Left kidney (tissue), 2 donors: Measurements from ENCODE around the gene ZNF768. TPM values are rescaled to one million over a fixed set of nuclear protein-coding genes. Genes with fewer than 3 reads are reported as not detected.
"Not testable (repeated sequence)": the region's sequence is repeated elsewhere in the genome, so short reads cannot be mapped to it uniquely, and the experiment has no call there.

ENCODE experiments used
- DNase-seq: peaks from one replicate; pipeline ENCODE4 v3.0.0-alpha.2; 2013
- polyA plus RNA-seq: library from polyadenylated mRNA; unstranded; fragments of 120-200 nt; gene quantifications from one replicate; pipeline ENCODE4 v1.2.1, GENCODE V29; 2013; ENCODE audit not compliant: insufficient read length

The ZNF768 gene
- polyA plus RNA-seq, 1 donor: 44.5 TPM

GRCh38 chr16:30534368-30535105, 8.2 kb upstream of the ZNF768 start, which contains the start of gene ZNF747:
TSS of gene ZNF747 (minus strand) at chr16:30534858. CDS start at chr16:30534679, 179 bp downstream.
- DNase-seq: peak; percentile 94

GRCh38 chr16:30533748-30534367, 7.5 kb upstream of the ZNF768 start:
- no peak for DNase-seq

- DNase-seq: no peak
Observed at GRCh38 chr16:30533146-30533522, 6.8 kb upstream of the ZNF768 start.

- no peak for DNase-seq
Observed at GRCh38 chr16:30532285-30533145, 6.1 kb upstream of the ZNF768 start.

GRCh38 chr16:30530163-30531037, 4.0 kb upstream of the ZNF768 start:
- no peak for DNase-seq

GRCh38 chr16:30528799-30529457, 2.6 kb upstream of the ZNF768 start:
- DNase-seq: no peak

- no peak for DNase-seq
Observed at GRCh38 chr16:30527635-30528178, 1.3 kb upstream of the ZNF768 start.

- DNase-seq: peak; percentile 99
Observed at GRCh38 chr16:30526823-30527634, 663 bp upstream of the ZNF768 start.

- no peak for DNase-seq
Observed at GRCh38 chr16:30525844-30526136, 576 bp downstream of the ZNF768 start.

- no peak for DNase-seq
Observed at GRCh38 chr16:30524575-30525568, 1.5 kb downstream of the ZNF768 start.

GRCh38 chr16:30523768-30524574, 2.4 kb downstream of the ZNF768 start:
- no peak for DNase-seq

GRCh38 chr16:30522702-30523463, 3.5 kb downstream of the ZNF768 start:
- DNase-seq: not testable (repeated sequence)

- no peak for DNase-seq
Observed at GRCh38 chr16:30521873-30522641, 4.3 kb downstream of the ZNF768 start.

GRCh38 chr16:30521476-30521872, 4.9 kb downstream of the ZNF768 start:
- DNase-seq: no peak

GRCh38 chr16:30519120-30520049, 7.0 kb downstream of the ZNF768 start:
- DNase-seq: no peak
